DOHH2 (cell line): ENCODE data around the gene FTO.

ENCODE experiments used
- H3F3A ChIP-seq: fragments of 200-600 bp; sonication (generic), shearing (Covaris generic); 2 replicates; pipeline ENCODE4 v1.6.0; 2016; ENCODE audit warnings: antibody characterized with exemption, mild to moderate bottlenecking; ENCODE audit not compliant: control insufficient read depth, insufficient read depth
- H3K27ac ChIP-seq: fragments of 200-600 bp; sonication (generic); 2 replicates; pipeline ENCODE4 v1.5.1; 2014; ENCODE audit warnings: low read depth, mild to moderate bottlenecking, low read length, moderate library complexity
- H3K27me3 ChIP-seq: fragments of 200-600 bp; sonication (generic); 2 replicates; pipeline ENCODE4 v1.6.1; 2014; ENCODE audit warnings: mild to moderate bottlenecking, low read length, mixed read lengths; ENCODE audit not compliant: control insufficient read depth
- H3K36me3 ChIP-seq: fragments of 200-600 bp; sonication (generic); 2 replicates; pipeline ENCODE4 v1.6.1; 2014; ENCODE audit warnings: mild to moderate bottlenecking, low read length, moderate library complexity, mixed read lengths; ENCODE audit not compliant: control insufficient read depth
- H3K4me1 ChIP-seq: fragments of 200-600 bp; sonication (generic); 2 replicates; pipeline ENCODE4 v1.6.1; 2014; ENCODE audit warnings: mild to moderate bottlenecking, low read length, mixed read lengths; ENCODE audit not compliant: control insufficient read depth
- H3K4me2 ChIP-seq: fragments of 200-600 bp; sonication (generic); 2 replicates; pipeline ENCODE4 v1.6.0; 2014; ENCODE audit warnings: mild to moderate bottlenecking, low read length, moderate library complexity
- H3K4me3 ChIP-seq: fragments of 200-600 bp; sonication (generic); 2 replicates; pipeline ENCODE4 v1.5.1; 2014; ENCODE audit warnings: mild to moderate bottlenecking, low read length, mixed read lengths
- H3K79me2 ChIP-seq: fragments of 200-600 bp; sonication (generic); 2 replicates; pipeline ENCODE4 v1.6.1; 2014; ENCODE audit warnings: mild to moderate bottlenecking, low read length, mixed read lengths; ENCODE audit not compliant: control insufficient read depth
- H3K9me2 ChIP-seq: fragments of 200-600 bp; sonication (generic); replicated peaks from 2 replicates; pipeline ENCODE4 v1.6.1; 2014; ENCODE audit warnings: mild to moderate bottlenecking, low read length, mixed read lengths; ENCODE audit not compliant: control insufficient read depth
- H3K9me3 ChIP-seq: fragments of 200-600 bp; sonication (generic); 2 replicates; pipeline ENCODE4 v1.6.1; 2014; ENCODE audit warnings: antibody characterized with exemption, low read length, mixed read lengths; ENCODE audit not compliant: control insufficient read depth, insufficient read depth
- H4K20me1 ChIP-seq: fragments of 200-600 bp; sonication (generic); 2 replicates; pipeline ENCODE4 v1.6.0; 2014; ENCODE audit warnings: low read depth, mild to moderate bottlenecking, antibody characterized with exemption, low read length, moderate library complexity; ENCODE audit not compliant: control insufficient read depth, insufficient read depth
- EZH2phosphoT487 ChIP-seq: fragments of 200-600 bp; sonication (generic); IDR thresholded peaks from 2 replicates; pipeline ENCODE4 v1.6.1; 2017; ENCODE audit warnings: borderline replicate concordance, mild to moderate bottlenecking, antibody characterized with exemption, low read length, moderate library complexity, mixed read lengths
- TF ChIP-seq, protein P1 (sequence below): fragments of 200-600 bp; sonication (generic); IDR thresholded peaks from one replicate; pipeline ENCODE4 v1.5.1; 2014; ENCODE audit warnings: antibody characterized with exemption, mild to moderate bottlenecking, low read depth, low read length; ENCODE audit not compliant: poor library complexity, severe bottlenecking

FTO gene

DNA sequence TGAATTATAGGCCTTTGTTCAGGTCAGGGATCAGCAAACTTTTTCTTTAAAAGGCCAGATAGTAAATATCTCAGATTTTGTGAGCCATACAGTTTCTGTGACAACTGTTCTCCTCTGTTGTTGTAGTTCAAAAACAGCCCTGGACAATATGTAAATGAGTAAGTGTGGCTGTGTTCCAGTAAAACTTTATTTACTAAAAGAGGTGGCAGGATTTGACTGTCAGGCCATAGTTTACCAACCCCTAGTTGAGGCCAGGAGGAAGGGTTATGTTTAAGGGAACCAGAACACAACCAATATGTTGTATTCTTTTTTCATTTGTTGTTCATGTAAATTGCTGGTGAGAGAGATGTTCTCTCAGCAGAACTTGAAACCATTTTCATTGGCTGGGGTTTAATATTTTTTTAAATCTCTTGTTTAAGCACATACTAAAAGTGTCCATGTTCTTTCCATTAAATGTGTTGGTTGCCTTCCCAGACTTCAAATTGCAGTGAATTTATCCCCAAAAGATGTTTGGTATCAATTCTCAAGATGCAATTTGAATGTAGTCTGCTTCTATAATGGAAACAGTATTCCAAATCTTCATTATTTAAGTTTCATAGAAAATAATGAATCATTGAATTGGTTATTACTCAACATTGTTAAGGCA lies 260.3 kb downstream of the FTO start:
- no peaks in the 10 kb centered on the region; the same call in 1 of the 2 replicates for H4K20me1 ChIP-seq
- no peaks in the 10 kb centered on the region for H3K79me2 ChIP-seq
- H3K9me3 ChIP-seq, result no peaks in the 10 kb centered on the region
- H3K4me1 ChIP-seq, result no peaks in the 10 kb centered on the region
- H3K36me3 ChIP-seq, result no peaks in the 10 kb centered on the region
- no peaks in the 10 kb centered on the region for H3F3A ChIP-seq
- no peaks in the 10 kb centered on the region for H3K27me3 ChIP-seq
- TF ChIP-seq, protein P1, sequence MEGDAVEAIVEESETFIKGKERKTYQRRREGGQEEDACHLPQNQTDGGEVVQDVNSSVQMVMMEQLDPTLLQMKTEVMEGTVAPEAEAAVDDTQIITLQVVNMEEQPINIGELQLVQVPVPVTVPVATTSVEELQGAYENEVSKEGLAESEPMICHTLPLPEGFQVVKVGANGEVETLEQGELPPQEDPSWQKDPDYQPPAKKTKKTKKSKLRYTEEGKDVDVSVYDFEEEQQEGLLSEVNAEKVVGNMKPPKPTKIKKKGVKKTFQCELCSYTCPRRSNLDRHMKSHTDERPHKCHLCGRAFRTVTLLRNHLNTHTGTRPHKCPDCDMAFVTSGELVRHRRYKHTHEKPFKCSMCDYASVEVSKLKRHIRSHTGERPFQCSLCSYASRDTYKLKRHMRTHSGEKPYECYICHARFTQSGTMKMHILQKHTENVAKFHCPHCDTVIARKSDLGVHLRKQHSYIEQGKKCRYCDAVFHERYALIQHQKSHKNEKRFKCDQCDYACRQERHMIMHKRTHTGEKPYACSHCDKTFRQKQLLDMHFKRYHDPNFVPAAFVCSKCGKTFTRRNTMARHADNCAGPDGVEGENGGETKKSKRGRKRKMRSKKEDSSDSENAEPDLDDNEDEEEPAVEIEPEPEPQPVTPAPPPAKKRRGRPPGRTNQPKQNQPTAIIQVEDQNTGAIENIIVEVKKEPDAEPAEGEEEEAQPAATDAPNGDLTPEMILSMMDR, result no peak
- no peak for TF ChIP-seq EZH2phosphoT487
- no peaks in the 10 kb centered on the region for H3K9me2 ChIP-seq
- H3K4me3 ChIP-seq, result no peak overlapping the region
- H3K27ac ChIP-seq, result no peak overlapping the region
- no peak overlapping the region for H3K4me2 ChIP-seq

DNA sequence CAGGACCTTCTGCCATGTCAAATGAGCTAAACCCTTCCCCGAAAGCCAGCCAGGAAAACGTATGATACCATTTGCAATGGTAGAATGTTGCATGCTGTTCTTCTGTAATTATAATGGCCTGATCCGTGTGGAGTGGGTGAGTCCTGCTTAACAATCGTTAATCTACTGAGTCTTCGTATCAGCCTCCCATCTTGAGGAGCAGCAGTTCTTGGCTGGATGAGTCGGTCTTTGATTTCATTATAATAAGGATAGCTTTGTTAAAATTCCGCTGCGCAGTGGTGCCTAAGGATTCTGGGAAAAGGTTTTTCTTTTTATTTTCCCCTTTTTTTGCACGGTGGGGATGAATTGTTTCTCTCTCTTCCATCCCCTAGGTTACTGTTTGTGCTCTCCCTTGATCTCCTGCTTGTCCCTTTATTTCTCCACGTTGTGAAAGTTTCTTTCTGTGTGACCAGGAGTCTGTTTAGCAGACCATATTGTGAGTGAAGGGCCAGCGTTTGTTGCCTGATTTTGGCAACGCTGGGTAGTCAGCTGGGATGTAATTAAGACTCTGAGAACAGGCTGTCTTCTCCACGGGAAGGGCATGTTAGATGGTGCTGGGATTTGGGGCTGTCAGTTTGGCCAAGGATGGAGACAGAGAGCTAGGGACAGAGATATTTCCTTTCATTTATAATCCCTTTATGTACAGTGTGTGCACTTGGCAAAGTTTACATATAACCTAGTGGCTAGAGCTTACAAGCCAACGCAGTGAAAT lies 263.0 kb downstream of the FTO start:
- no peaks in the 10 kb centered on the region for H3K27me3 ChIP-seq
- no peaks in the 10 kb centered on the region for H3F3A ChIP-seq
- no peaks in the 10 kb centered on the region for H3K9me2 ChIP-seq
- no peak overlapping the region for H3K4me2 ChIP-seq
- no peak overlapping the region for H3K4me3 ChIP-seq
- H4K20me1 ChIP-seq, result no peaks in the 10 kb centered on the region
- no peak overlapping the region for H3K27ac ChIP-seq
- H3K79me2 ChIP-seq, result no peaks in the 10 kb centered on the region
- no peaks in the 10 kb centered on the region for H3K36me3 ChIP-seq
- TF ChIP-seq, protein P1, result no peak
- no peak for TF ChIP-seq EZH2phosphoT487
- no peaks in the 10 kb centered on the region for H3K4me1 ChIP-seq
- H3K9me3 ChIP-seq, result no peaks in the 10 kb centered on the region

GRCh38 chr16:53967572-53967971 lies 263.6 kb downstream of the FTO start:
- no peak overlapping the region for H3K4me2 ChIP-seq
- no peak for TF ChIP-seq EZH2phosphoT487
- TF ChIP-seq, protein P1, result no peak
- H3K27ac ChIP-seq, result no peak overlapping the region
- no peaks in the 10 kb centered on the region for H4K20me1 ChIP-seq
- H3K9me2 ChIP-seq, result no peaks in the 10 kb centered on the region
- no peaks in the 10 kb centered on the region for H3K36me3 ChIP-seq
- no peaks in the 10 kb centered on the region for H3K4me1 ChIP-seq
- no peak overlapping the region for H3K4me3 ChIP-seq
- H3K79me2 ChIP-seq, result no peaks in the 10 kb centered on the region
- no peaks in the 10 kb centered on the region for H3K9me3 ChIP-seq
- no peaks in the 10 kb centered on the region for H3K27me3 ChIP-seq
- no peaks in the 10 kb centered on the region for H3F3A ChIP-seq
